Right atrium auricular region (tissue), 2 donors: ENCODE data around the gene TENM4. TPM values are rescaled to one million over a fixed set of nuclear protein-coding genes. Genes with fewer than 3 reads are reported as not detected.

ENCODE experiments used
- DNase-seq: peaks from one replicate; pipeline ENCODE4 v3.0.0-alpha.2; 2019; ENCODE audit warnings: low spot score
- H3K27ac ChIP-seq, 2 donors: fragments of 200-600 bp; sonication (generic); 1 replicate in 1 of 2; 2 replicates in 1 of 2; pipeline ENCODE4 v1.5.1; 2016 to 2019
- H3K27me3 ChIP-seq, 2 donors: fragments of 200-600 bp; sonication (generic); one replicate each; pipeline versions ENCODE4 v1.5.1 to v1.6.0; 2017 to 2019
- H3K36me3 ChIP-seq: fragments of 200-600 bp; sonication (generic); one replicate; pipeline ENCODE4 v1.5.1; 2016
- H3K4me1 ChIP-seq, 2 donors: fragments of 200-600 bp; sonication (generic); one replicate each; pipeline versions ENCODE4 v1.5.1 to v1.6.0; 2017 to 2019
- H3K4me3 ChIP-seq, 2 donors: fragments of 200-600 bp; sonication (generic); 1 replicate in 1 of 2; 2 replicates in 1 of 2; pipeline ENCODE4 v1.5.1; 2017 to 2019; ENCODE audit warnings: mild to moderate bottlenecking in 1 of 2, moderate library complexity in 1 of 2
- H3K9me3 ChIP-seq, 2 donors: fragments of 200-600 bp; sonication (generic); one replicate each; pipeline ENCODE4 v1.5.1; 2019
- total RNA-seq, 2 donors: library from RNA; depleted of rRNA; stranded (reverse); fragments of >200 nt; gene quantifications; one replicate each; pipeline ENCODE4 v1.1.0, GENCODE V29; 2016
- TF ChIP-seq, protein P1 (sequence below), 2 donors: fragments of 200-600 bp; sonication (generic); IDR thresholded peaks; one replicate each; pipeline ENCODE4 v1.5.1; 2019; ENCODE audit warnings: antibody characterized with exemption in 2 of 2

The TENM4 gene
- total RNA-seq, 2 donors from 2014 or later = 0.30 to 0.98 TPM

DNA sequence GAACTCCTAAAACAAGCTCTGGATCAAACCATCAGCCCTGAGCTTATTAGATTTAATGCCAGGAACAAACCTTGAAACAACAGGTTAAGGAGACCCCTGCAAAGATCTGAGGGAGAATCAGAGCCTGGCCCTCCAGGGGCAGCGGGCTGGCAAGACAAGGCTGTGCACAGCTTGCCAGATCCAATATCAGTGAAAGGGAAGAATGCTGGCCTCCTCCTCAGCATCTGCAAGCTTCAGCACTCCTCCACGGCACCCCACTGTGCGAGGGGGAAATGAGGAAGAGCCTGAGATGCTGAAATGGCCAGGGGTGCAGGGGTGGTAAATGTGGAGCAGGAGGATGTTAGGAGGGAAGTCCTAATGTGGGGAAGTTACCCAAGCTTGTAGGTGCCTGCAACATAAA is 167.0 kb downstream of the TENM4 start:
- H3K27me3 ChIP-seq = no peaks in the 10 kb centered on the region
- H3K9me3 ChIP-seq = no peaks in the 10 kb centered on the region
- no peak overlapping the region for H3K4me3 ChIP-seq
- TF ChIP-seq, protein P1, sequence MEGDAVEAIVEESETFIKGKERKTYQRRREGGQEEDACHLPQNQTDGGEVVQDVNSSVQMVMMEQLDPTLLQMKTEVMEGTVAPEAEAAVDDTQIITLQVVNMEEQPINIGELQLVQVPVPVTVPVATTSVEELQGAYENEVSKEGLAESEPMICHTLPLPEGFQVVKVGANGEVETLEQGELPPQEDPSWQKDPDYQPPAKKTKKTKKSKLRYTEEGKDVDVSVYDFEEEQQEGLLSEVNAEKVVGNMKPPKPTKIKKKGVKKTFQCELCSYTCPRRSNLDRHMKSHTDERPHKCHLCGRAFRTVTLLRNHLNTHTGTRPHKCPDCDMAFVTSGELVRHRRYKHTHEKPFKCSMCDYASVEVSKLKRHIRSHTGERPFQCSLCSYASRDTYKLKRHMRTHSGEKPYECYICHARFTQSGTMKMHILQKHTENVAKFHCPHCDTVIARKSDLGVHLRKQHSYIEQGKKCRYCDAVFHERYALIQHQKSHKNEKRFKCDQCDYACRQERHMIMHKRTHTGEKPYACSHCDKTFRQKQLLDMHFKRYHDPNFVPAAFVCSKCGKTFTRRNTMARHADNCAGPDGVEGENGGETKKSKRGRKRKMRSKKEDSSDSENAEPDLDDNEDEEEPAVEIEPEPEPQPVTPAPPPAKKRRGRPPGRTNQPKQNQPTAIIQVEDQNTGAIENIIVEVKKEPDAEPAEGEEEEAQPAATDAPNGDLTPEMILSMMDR (IDR thresholded peaks at IDR 0.05) = no peak
- H3K36me3 ChIP-seq = no peaks in the 10 kb centered on the region
- no peaks in the 10 kb centered on the region for H3K4me1 ChIP-seq
- no peak overlapping the region for H3K27ac ChIP-seq
- DNase-seq = no peak

DNA sequence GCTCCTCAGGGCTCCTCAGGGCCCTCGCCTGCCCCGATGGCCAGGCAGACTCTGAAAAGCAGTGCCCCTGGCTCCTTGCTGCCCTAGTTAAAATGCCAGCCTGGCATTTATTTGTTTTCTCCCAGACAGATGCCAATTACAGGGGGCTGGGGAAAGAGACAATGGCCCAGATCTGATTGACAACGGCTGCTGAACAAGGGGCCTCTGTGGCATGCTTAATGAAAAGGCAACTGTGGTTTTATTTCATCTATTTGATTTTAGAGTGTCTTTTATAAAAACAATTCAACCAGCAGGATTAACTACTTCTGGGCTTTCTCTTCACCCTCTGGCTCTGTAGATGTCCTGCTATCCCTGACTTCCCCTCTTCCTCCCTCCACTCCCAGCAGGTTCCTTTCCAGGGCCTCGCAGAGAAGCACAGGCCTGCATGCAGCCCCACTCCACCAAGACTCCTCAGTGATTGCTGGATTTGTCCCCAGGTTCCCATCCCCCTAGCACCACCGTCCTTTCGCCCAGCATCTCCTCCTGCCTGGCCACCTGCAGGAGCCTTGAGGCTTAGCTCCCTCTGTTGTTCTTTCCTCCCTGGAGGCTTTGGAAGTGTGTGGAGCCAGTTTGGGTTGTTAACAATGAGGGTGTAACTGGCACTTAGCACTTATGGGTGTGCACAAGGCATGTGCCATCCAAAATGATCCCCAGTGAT is 171.1 kb downstream of the TENM4 start:
- no peak for DNase-seq
- Histone ChIP-seq H3K27me3 (no peaks in the 10 kb centered on the region), H3K4me1 (no peaks in the 10 kb centered on the region), H3K4me3 (no peak overlapping the region), H3K9me3 (no peaks in the 10 kb centered on the region), H3K36me3 (no peaks in the 10 kb centered on the region), H3K27ac (no peak overlapping the region)
- TF ChIP-seq, protein P1 (IDR thresholded peaks at IDR 0.05) = no peak

DNA sequence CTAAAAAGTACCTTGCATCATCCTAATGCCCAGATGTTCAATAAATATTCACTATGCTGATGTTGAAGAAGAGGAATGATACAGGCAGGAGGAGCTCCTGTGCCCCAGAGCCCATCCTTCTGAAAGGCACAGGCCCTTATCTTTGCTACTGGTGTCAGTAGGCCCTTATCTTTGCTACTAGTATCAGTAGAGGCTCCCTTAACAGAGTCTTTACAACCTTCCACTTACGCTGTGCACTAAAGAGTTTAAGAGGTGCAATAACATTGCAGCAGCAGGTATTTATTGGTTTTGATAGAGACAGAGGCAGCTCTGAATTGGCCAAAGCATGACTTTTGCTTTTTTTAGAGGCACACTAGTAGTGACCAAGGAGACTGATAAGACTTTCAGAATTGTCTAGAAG is 174.4 kb downstream of the TENM4 start:
- TF ChIP-seq, protein P1 (IDR thresholded peaks at IDR 0.05) = no peak
- Histone ChIP-seq H3K27me3 (no peaks in the 10 kb centered on the region), H3K4me1 (no peaks in the 10 kb centered on the region), H3K36me3 (no peaks in the 10 kb centered on the region), H3K4me3 (no peak overlapping the region), H3K27ac (no peak overlapping the region), H3K9me3 (no peaks in the 10 kb centered on the region)
- no peak for DNase-seq

DNA sequence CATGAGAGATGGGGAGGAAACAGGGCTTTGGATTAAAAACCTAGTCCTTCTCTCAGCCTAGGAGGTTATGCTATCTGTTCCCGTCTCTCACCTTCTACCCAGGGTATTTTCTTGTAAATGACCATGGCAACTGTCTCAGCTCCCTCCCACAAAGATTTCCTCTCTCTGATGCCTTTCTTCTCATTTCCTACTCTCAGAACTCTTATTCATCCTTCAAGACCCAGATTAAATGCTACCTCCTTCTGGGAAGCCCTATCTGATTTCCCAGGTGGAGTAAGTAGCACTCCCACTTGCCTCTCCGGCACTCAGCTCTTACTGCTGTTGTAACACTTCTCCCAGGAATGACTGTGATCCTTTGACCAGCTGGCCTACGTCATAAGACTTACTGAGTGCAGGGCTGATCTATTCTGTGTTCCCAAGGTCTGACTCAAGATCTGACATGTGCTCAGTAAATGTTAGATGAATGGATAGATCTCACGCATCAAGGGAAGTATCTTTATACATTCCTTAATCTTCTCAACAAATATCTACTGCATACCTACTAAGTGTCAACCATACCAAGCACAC is 175.0 kb downstream of the TENM4 start:
- no peak overlapping the region for H3K27ac ChIP-seq
- no peak for DNase-seq
- H3K9me3 ChIP-seq = no peaks in the 10 kb centered on the region
- TF ChIP-seq, protein P1 (IDR thresholded peaks at IDR 0.05) = no peak
- no peak overlapping the region for H3K4me3 ChIP-seq
- H3K4me1 ChIP-seq = no peaks in the 10 kb centered on the region
- H3K36me3 ChIP-seq = no peaks in the 10 kb centered on the region
- no peaks in the 10 kb centered on the region for H3K27me3 ChIP-seq

DNA sequence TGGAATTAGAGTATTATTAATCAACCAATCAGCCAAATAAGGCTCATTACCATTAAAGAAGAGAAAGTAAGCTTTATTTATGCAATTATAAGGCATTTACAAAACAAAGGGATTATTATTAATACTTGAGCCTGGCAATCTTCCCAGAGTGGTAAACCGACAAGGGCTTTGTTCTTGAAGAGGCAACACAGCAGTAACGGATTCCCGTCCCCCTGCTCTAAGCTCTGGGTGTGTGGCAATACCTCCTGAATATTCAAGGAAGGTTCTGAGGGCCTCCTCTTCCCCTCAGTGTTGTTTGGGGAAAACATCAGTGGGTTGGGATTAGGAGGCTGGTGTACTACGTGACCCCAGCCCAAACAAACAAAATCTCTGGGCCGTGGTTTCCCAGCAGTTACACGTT is 176.5 kb downstream of the TENM4 start:
- H3K9me3 ChIP-seq = no peaks in the 10 kb centered on the region
- TF ChIP-seq, protein P1 (IDR thresholded peaks at IDR 0.05) = no peak
- no peaks in the 10 kb centered on the region for H3K4me1 ChIP-seq
- no peak overlapping the region for H3K4me3 ChIP-seq
- DNase-seq = no peak
- H3K27me3 ChIP-seq = no peaks in the 10 kb centered on the region
- H3K36me3 ChIP-seq = no peaks in the 10 kb centered on the region
- H3K27ac ChIP-seq = no peak overlapping the region

DNA sequence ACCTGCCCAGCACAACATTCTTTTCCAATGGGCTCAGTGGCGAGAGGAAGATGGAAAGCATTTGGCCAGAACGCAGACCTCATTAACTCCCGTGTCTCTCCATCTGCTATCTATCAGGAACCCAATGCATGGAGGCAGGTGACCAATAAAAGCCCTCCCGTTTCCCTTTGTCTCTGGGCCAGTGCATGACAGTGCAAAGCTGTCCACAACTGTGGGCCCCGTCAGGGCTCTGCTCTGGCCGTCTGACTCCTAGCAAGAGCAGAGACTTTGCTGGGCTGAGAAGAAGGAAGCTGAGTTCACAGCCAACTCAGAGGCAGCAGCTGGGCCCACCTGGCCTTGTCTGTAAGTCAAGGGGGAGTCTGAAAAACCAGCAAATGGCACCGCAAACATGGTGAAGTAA is 177.8 kb downstream of the TENM4 start:
- no peaks in the 10 kb centered on the region for H3K36me3 ChIP-seq
- H3K9me3 ChIP-seq = no peaks in the 10 kb centered on the region
- H3K27me3 ChIP-seq = no peaks in the 10 kb centered on the region
- no peak for DNase-seq
- TF ChIP-seq, protein P1 (IDR thresholded peaks at IDR 0.05) = no peak
- H3K27ac ChIP-seq = no peak overlapping the region
- no peaks in the 10 kb centered on the region for H3K4me1 ChIP-seq
- H3K4me3 ChIP-seq = no peak overlapping the region
